C4-2B (cell line): ENCODE measurements around the gene DCLK1.

Source experiments
- CTCF ChIP-seq: fragments of 450-650 bp; conservative IDR thresholded peaks from 2 replicates; pipeline ENCODE4 v1.5.1; 2017; ENCODE audit warnings: mild to moderate bottlenecking
- ZFX ChIP-seq: fragments of 450-650 bp; IDR thresholded peaks from 2 replicates; pipeline ENCODE4 v1.6.1; 2017

- TF ChIP-seq CTCF: no peak
- no peak for TF ChIP-seq ZFX
Measured at GRCh38 chr13:36051082-36051481, 80.1 kb downstream of the DCLK1 start.
